Fibroblast of villous mesenchyme (primary cell): ENCODE data around the gene COPE. TPM values are rescaled to one million over a fixed set of nuclear protein-coding genes. Genes with fewer than 3 reads are reported as not detected.

Source experiments
- DNase-seq: peaks from one replicate; pipeline ENCODE4 v3.0.0-alpha.2; 2010; ENCODE audit warnings: low read depth
- H3K4me3 ChIP-seq: 2 replicates; pipeline ENCODE4 v1.5.1; 2011; ENCODE audit warnings: low read depth, mild to moderate bottlenecking, low read length
- total RNA-seq: library from RNA; depleted of rRNA; stranded (reverse); fragments of >200 nt; gene quantifications from 2 replicates; pipeline ENCODE4 v1.2.3, GENCODE V29; 2012
- TF ChIP-seq, protein P1 (sequence below): IDR thresholded peaks from 2 replicates; pipeline ENCODE4 v1.5.1; 2012; ENCODE audit warnings: low read depth, mild to moderate bottlenecking, low read length; ENCODE audit not compliant: insufficient read depth

COPE gene
- total RNA-seq, 1 donor, result 222 TPM

DNA sequence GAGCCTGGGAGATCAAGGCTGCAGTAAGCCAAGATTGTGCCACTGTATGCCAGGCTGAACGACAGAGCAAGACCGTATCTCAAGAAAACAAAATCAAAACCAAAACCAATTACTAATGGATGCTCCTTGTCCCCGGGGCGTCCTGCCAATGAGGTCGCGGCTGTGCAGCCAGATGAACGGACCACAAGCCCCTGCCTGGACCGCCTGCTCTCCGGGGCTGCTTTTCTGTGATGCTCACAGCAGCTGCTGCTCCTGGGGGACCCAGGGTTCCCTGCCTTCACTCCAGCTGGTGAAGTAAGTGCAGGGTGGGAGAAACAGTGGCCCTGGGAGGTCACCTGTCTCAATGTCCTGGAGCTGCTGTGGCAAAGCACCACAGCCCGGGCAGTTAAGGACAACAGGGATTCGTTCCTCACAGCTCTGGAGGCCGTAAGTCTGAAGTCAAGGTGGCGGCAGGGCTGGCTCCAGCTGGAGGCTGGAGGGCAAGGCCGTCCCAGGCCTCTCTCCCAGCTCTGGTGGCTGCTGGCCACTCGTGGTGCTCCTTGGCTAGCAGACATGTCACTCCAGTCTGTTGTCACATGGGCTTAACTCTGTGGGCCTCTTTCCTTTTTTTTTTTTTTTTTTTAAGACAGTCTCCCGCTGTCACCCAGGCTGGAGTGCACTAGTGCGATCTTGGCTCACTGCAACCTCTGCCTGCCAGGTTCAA lies 10.1 kb downstream of the COPE start:
- no peak overlapping the region for H3K4me3 ChIP-seq
- DNase-seq, result no peak
- TF ChIP-seq, protein P1, sequence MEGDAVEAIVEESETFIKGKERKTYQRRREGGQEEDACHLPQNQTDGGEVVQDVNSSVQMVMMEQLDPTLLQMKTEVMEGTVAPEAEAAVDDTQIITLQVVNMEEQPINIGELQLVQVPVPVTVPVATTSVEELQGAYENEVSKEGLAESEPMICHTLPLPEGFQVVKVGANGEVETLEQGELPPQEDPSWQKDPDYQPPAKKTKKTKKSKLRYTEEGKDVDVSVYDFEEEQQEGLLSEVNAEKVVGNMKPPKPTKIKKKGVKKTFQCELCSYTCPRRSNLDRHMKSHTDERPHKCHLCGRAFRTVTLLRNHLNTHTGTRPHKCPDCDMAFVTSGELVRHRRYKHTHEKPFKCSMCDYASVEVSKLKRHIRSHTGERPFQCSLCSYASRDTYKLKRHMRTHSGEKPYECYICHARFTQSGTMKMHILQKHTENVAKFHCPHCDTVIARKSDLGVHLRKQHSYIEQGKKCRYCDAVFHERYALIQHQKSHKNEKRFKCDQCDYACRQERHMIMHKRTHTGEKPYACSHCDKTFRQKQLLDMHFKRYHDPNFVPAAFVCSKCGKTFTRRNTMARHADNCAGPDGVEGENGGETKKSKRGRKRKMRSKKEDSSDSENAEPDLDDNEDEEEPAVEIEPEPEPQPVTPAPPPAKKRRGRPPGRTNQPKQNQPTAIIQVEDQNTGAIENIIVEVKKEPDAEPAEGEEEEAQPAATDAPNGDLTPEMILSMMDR, result no peak

DNA sequence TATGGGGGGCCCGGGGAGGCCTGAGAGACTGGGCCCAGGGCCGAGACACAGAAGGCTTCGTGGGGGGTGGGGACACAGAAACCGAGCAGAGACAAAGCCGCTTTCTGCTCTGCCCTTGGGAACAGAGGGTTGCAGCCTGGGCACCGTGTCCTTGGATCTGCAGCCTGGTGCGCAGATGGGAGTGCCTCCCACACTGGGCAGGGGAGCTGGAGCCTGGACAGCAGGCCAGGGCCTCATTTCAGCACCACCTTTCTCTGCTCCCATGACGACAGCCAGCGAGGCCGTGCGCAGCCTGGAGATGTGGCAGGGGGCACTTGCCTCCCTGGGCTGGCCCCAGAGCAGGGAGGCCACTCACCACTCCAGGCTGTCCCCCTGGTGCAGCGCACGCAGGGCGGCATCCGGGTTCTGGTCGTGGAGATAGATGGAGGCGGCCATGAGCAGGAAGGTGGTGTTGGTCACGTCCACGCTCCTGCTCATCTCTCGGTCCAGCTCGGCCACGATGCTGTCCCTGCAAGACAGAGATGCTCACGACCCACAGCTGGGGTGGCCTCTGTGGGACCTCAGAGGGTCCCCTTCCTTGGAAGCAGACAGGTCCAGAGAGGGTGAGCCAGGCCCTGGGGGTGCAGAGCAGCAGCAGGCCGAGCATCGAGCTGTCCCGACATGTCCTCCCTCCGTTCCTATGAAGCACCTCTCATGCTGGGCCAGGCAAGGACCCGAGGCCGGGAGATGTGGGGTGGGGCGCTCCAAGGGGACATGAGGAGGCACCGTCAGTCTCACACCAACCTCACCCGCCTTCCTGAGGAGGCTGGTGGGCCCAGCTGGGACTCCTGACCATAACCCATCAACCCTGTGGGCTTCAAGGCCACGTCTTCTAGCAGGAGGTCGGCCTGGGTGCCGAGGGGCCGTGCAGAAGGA lies 12.3 kb downstream of the COPE start:
- TF ChIP-seq, protein P1, result no peak
- DNase-seq, result no peak
- no peak overlapping the region for H3K4me3 ChIP-seq

DNA sequence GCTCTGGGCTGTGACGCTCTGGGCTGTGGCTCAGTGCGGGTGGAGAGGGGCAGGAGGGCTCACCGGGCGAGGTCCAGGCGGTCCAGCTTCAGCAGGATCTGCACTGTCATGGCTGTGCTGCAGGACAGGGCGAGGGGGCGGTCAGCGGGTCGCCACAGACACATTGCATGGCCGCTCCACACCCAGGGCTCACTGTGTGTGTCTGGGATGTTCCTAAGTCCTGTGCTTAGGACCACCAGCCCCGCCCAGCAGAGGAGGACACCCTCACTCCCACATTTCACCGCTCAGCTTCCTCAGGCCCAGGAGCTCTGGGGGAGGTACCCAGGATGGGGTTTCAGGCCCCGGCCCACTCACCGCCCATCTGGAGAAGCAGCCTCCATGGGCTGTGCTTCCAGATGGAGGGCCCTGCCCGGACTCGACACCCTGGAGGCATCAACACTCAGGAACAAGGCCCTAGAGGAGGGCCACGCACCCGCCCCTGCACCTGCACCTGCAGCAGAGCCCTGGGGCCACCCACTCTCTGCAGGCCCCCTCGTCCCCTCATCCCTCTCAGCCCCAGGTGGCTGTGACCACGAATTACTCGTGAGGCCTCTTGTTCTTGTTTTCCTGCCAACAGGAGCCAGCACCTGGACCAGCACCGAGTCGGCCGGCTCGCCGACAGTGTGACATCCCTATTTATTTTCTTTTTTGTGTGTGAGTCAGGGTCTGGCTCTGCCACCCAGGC lies 13.5 kb downstream of the COPE start:
- TF ChIP-seq, protein P1, result no peak
- no peak for DNase-seq
- H3K4me3 ChIP-seq, result no peak overlapping the region

DNA sequence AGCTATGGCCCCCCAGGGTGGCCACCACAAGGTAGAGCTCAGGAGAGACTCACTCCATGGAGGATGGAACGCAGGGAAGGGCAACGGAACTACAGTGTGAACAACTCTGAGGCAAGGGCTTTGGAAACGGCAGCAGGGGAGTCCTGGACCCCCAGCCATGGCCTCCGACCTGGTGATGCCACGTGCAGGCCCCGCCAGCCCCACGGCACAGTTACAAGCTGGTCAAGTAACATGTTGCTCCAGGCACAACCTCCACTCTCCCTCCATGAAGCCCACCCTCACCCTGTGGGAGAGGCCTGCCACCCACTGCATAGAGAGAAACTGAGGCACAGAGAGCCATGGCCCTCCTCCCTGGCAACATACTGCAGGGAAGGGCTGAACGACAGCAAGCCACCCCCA lies 14.1 kb downstream of the COPE start:
- no peak overlapping the region for H3K4me3 ChIP-seq
- TF ChIP-seq, protein P1, result no peak
- no peak for DNase-seq

DNA sequence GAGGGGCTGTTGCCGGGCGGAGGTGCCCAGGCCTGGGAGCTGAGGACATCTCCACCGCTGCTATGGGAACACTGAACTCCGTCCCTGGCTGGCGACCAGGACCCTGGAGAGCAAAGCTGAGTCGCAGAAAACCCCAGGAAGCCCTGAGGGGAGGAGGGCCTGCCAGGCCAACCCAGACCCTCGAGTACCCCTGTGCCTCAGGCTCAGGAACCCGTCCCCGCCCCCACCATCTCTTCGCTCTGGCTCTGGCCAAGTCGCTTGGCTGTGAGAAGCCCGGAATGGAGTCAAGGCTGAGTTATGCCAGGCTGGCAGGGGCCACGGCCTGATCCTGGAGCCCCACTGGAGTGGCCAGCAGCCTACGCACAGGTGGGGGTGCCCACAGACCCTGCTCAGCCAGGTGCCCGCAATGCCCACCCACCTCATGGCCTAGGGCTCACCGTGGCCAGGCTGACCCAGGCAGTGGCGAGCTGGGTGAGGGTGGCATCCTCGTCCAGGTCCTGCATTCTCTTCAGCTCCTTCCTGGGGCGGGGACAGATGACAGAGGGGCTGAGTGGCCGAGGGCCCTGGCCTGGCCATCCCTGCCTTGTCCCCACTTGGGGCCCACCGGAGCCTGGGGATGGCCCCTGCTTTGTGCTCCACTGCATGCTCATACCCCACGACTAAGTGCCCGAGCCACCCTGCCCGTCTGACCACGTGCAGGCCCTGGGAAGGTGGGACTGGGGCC lies 14.7 kb downstream of the COPE start:
- DNase-seq, result no peak
- no peak overlapping the region for H3K4me3 ChIP-seq
- TF ChIP-seq, protein P1, result no peak
